Astrocyte (in vitro differentiated cells and primary cell): ENCODE measurements around the gene HEG1. TPM values are rescaled to one million over a fixed set of nuclear protein-coding genes. Genes with fewer than 3 reads are reported as not detected.

Source experiments
- DNase-seq: peaks from one replicate; pipeline ENCODE4 v3.0.0-alpha.2; 2010; ENCODE audit warnings: low read depth
- FAIRE-seq: peaks from 2 replicates; lab custom pipeline; 2011; peaks lifted over from hg19 to GRCh38; lab: Jason Lieb, UNC
- H2AFZ ChIP-seq: 2 replicates; pipeline ENCODE4 v1.6.0; 2012; ENCODE audit warnings: low read depth, low read length, inconsistent platforms
- H3K27ac ChIP-seq: 2 replicates; pipeline ENCODE4 v1.5.1; 2011; ENCODE audit warnings: low read depth, low read length, inconsistent platforms
- H3K27me3 ChIP-seq: 2 replicates; pipeline ENCODE4 v1.6.0; 2011; ENCODE audit warnings: low read length, inconsistent platforms; ENCODE audit not compliant: insufficient read depth
- H3K36me3 ChIP-seq: 2 replicates; pipeline ENCODE4 v1.5.1; 2011; ENCODE audit warnings: low read length, inconsistent platforms; ENCODE audit not compliant: insufficient read depth
- H3K4me1 ChIP-seq: 2 replicates; pipeline ENCODE4 v1.5.1; 2011; ENCODE audit warnings: low read length, inconsistent platforms; ENCODE audit not compliant: insufficient read depth
- H3K4me2 ChIP-seq: 2 replicates; pipeline ENCODE4 v1.6.0; 2012; ENCODE audit warnings: low read length, inconsistent platforms
- H3K4me3 ChIP-seq: 2 replicates; pipeline ENCODE4 v1.5.1; 2011; ENCODE audit warnings: low read depth, mild to moderate bottlenecking, low read length, inconsistent platforms; ENCODE audit not compliant: insufficient read depth
- H3K79me2 ChIP-seq: 2 replicates; pipeline ENCODE4 v1.6.0; 2012; ENCODE audit warnings: mild to moderate bottlenecking, low read length, inconsistent platforms; ENCODE audit not compliant: insufficient read depth
- H3K9ac ChIP-seq: 2 replicates; pipeline ENCODE4 v1.6.0; 2012; ENCODE audit warnings: mild to moderate bottlenecking, low read length, inconsistent platforms
- H3K9me3 ChIP-seq: 2 replicates; pipeline ENCODE4 v1.5.1; 2012; ENCODE audit warnings: low read depth, mild to moderate bottlenecking, low read length, inconsistent platforms; ENCODE audit not compliant: insufficient read depth
- H4K20me1 ChIP-seq: 2 replicates; pipeline ENCODE4 v1.6.0; 2012; ENCODE audit warnings: low read length, inconsistent platforms; ENCODE audit not compliant: insufficient read depth
- H3K27ac Mint-ChIP-seq: one replicate; pipeline ENCODE4 v1.8.0; 2021; ENCODE audit warnings: mild to moderate bottlenecking, mixed read lengths; ENCODE audit not compliant: unreplicated experiment
- H3K27me3 Mint-ChIP-seq: one replicate; pipeline ENCODE4 v1.8.0; 2021; ENCODE audit warnings: low read depth, mixed read lengths; ENCODE audit not compliant: unreplicated experiment
- H3K36me3 Mint-ChIP-seq: one replicate; pipeline ENCODE4 v1.8.0; 2021; ENCODE audit warnings: low read depth, mixed read lengths; ENCODE audit not compliant: unreplicated experiment
- H3K4me1 Mint-ChIP-seq: one replicate; pipeline ENCODE4 v1.8.0; 2021; ENCODE audit warnings: low read depth, mixed read lengths; ENCODE audit not compliant: unreplicated experiment
- H3K4me3 Mint-ChIP-seq: one replicate; pipeline ENCODE4 v1.8.0; 2021; ENCODE audit warnings: mild to moderate bottlenecking, moderate library complexity, mixed read lengths; ENCODE audit not compliant: unreplicated experiment
- H3K9me3 Mint-ChIP-seq: one replicate; pipeline ENCODE4 v1.8.0; 2021; ENCODE audit warnings: mild to moderate bottlenecking, mixed read lengths; ENCODE audit not compliant: unreplicated experiment
- EZH2 ChIP-seq: IDR thresholded peaks from 2 replicates; pipeline ENCODE4 v1.6.1; 2012; ENCODE audit warnings: mild to moderate bottlenecking, low read length, inconsistent platforms; ENCODE audit not compliant: insufficient read depth
- total RNA-seq: library from RNA; stranded (reverse); gene quantifications from 2 replicates; pipeline ENCODE4 v1.2.1, GENCODE V29; 2021
- TF ChIP-seq, protein P1 (sequence below): IDR thresholded peaks from 2 replicates; pipeline ENCODE4 v1.5.1; 2011; ENCODE audit warnings: low read depth, mild to moderate bottlenecking, inconsistent platforms, low read length, moderate library complexity; ENCODE audit not compliant: insufficient read depth

HEG1 gene
- total RNA-seq, 1 donor from 2014 or later, result 65.7 TPM

DNA sequence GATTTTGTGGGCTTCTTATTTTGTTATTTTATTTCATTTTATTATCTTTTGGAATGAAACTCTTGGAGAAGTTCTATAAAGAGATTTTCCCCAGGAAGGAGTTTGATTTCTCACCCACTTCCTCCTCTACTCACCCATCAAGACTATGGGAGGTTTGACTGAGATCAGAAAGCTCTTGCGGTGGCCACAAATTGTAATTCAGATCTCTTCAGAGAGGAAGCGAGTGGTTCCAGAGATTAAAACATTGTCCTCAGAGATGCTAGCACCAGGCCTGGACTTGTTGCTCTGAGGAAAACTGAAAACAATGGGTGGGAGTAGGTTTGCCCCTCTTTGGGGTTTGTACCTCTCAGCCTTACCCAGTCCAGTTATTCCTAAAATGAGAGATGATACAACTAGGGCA, 113.2 kb downstream of the HEG1 start:
- Histone ChIP-seq H2AFZ (no peak overlapping the region), H3K4me3 (no peak overlapping the region), H3K36me3 (no peaks in the 10 kb centered on the region), H4K20me1 (no peaks in the 10 kb centered on the region), H3K4me2 (no peak overlapping the region), H3K79me2 (no peaks in the 10 kb centered on the region), H3K9ac (no peak overlapping the region), H3K4me1 (no peaks in the 10 kb centered on the region), H3K27ac (no peak overlapping the region), H3K27me3 (no peaks in the 10 kb centered on the region), H3K9me3 (no peaks in the 10 kb centered on the region)
- no peak overlapping the region for H3K27ac Mint-ChIP-seq
- no peaks in the 10 kb centered on the region for H3K4me1 Mint-ChIP-seq
- DNase-seq, result no peak
- H3K9me3 Mint-ChIP-seq, result peaks cover 2% of the 10 kb centered on the region
- no peak overlapping the region for H3K4me3 Mint-ChIP-seq
- H3K36me3 Mint-ChIP-seq, result no peaks in the 10 kb centered on the region
- TF ChIP-seq, protein P1, sequence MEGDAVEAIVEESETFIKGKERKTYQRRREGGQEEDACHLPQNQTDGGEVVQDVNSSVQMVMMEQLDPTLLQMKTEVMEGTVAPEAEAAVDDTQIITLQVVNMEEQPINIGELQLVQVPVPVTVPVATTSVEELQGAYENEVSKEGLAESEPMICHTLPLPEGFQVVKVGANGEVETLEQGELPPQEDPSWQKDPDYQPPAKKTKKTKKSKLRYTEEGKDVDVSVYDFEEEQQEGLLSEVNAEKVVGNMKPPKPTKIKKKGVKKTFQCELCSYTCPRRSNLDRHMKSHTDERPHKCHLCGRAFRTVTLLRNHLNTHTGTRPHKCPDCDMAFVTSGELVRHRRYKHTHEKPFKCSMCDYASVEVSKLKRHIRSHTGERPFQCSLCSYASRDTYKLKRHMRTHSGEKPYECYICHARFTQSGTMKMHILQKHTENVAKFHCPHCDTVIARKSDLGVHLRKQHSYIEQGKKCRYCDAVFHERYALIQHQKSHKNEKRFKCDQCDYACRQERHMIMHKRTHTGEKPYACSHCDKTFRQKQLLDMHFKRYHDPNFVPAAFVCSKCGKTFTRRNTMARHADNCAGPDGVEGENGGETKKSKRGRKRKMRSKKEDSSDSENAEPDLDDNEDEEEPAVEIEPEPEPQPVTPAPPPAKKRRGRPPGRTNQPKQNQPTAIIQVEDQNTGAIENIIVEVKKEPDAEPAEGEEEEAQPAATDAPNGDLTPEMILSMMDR, result no peak
- TF ChIP-seq EZH2, result no peak
- H3K27me3 Mint-ChIP-seq, result peaks cover 5% of the 10 kb centered on the region
- no peak for FAIRE-seq

DNA sequence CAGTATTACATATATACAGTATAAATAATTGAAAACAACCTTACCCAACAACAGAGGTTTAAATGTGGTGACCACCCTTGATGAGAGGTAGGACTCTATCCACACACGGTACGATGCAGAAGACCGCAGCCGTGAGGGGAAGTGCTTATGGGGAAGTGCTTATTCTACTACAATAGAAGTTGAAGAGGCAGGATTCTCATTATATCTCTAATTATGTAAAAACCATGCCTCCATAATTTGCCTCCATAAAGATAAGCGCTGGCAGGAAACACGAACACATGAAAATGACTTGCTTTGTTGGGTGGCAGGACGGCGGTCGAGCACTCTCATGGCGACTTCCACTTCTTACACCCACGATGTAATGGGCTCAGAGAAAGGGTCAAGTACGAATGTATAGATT, 114.0 kb downstream of the HEG1 start:
- H3K36me3 ChIP-seq, result no peaks in the 10 kb centered on the region
- no peaks in the 10 kb centered on the region for H3K4me1 ChIP-seq
- Mint-ChIP-seq H3K4me1 (no peaks in the 10 kb centered on the region), H3K36me3 (no peaks in the 10 kb centered on the region), H3K27ac (no peak overlapping the region), H3K4me3 (no peak overlapping the region), H3K9me3 (peaks cover 2% of the 10 kb centered on the region), H3K27me3 (peaks cover 5% of the 10 kb centered on the region)
- H4K20me1 ChIP-seq, result no peaks in the 10 kb centered on the region
- no peak overlapping the region for H3K4me2 ChIP-seq
- DNase-seq, result no peak
- no peaks in the 10 kb centered on the region for H3K79me2 ChIP-seq
- no peaks in the 10 kb centered on the region for H3K27me3 ChIP-seq
- TF ChIP-seq, protein P1, result no peak
- TF ChIP-seq EZH2, result no peak
- H3K9me3 ChIP-seq, result no peaks in the 10 kb centered on the region
- FAIRE-seq, result no peak
- no peak overlapping the region for H2AFZ ChIP-seq
- no peak overlapping the region for H3K4me3 ChIP-seq
- H3K27ac ChIP-seq, result no peak overlapping the region
- no peak overlapping the region for H3K9ac ChIP-seq

DNA sequence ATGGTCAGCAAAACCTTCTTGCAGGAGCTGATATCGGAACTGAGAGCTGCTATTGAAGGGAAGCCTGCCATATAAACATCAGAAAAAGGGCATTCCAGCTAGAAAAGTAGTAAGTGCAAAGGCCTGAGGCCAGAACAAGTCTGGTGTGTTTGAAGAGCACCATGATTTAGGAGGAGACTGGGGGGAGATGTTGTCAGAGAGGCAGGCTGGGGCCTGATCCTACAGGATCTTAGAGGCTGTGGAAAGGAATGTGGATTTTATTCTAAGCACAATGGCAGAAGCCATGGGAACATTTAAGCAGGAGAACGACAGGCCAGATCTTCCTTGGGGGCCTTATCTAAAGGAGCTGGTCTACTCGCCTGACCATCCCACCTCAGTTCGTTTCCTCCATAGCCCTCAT, 116.1 kb downstream of the HEG1 start:
- no peak overlapping the region for H3K27ac ChIP-seq
- H3K27me3 Mint-ChIP-seq, result peaks cover 2% of the 10 kb centered on the region
- no peak for FAIRE-seq

More for the DNA sequence above, 116.1 kb downstream of the HEG1 start:
- TF ChIP-seq, protein P1, result no peak
- TF ChIP-seq EZH2, result no peak
- Histone ChIP-seq H3K9ac (no peak overlapping the region), H3K4me1 (no peaks in the 10 kb centered on the region), H3K27me3 (no peaks in the 10 kb centered on the region), H3K9me3 (no peaks in the 10 kb centered on the region), H2AFZ (no peak overlapping the region), H3K4me3 (no peak overlapping the region), H3K4me2 (no peak overlapping the region), H3K36me3 (no peaks in the 10 kb centered on the region), H3K79me2 (no peaks in the 10 kb centered on the region), H4K20me1 (no peaks in the 10 kb centered on the region)
- H3K4me1 Mint-ChIP-seq, result no peaks in the 10 kb centered on the region
- H3K27ac Mint-ChIP-seq, result no peak overlapping the region
- DNase-seq, result no peak
- H3K4me3 Mint-ChIP-seq, result no peak overlapping the region
- H3K36me3 Mint-ChIP-seq, result no peaks in the 10 kb centered on the region
- H3K9me3 Mint-ChIP-seq, result peaks cover 2% of the 10 kb centered on the region
